Transverse colon (tissue), 4 donors: ENCODE data around the gene ZNF609. TPM values are rescaled to one million over a fixed set of nuclear protein-coding genes. Genes with fewer than 3 reads are reported as not detected.

ENCODE experiments used
- DNase-seq: peaks from one replicate; pipeline ENCODE4 v3.0.0-alpha.2; 2019
- H3K27ac ChIP-seq, 4 donors: fragments of 200-600 bp; sonication (generic); 2 replicates each; pipeline ENCODE4 v1.5.1; 2016 to 2018; ENCODE audit warnings: inconsistent platforms in 4 of 4
- H3K27me3 ChIP-seq: fragments of 200-600 bp; sonication (generic); 2 replicates; pipeline ENCODE4 v1.5.1; 2017; ENCODE audit warnings: inconsistent platforms
- H3K36me3 ChIP-seq, 4 donors: fragments of 200-600 bp; sonication (generic); 2 replicates each; pipeline ENCODE4 v1.5.1; 2017 to 2019; ENCODE audit warnings: inconsistent platforms in 4 of 4
- H3K4me1 ChIP-seq, 4 donors: fragments of 200-600 bp; sonication (generic); 2 replicates each; pipeline ENCODE4 v1.5.1; 2017 to 2020; ENCODE audit warnings: inconsistent platforms in 4 of 4
- H3K4me3 ChIP-seq, 4 donors: fragments of 200-600 bp; sonication (generic); 1 replicate in 1 of 4; 2 replicates in 3 of 4; pipeline versions ENCODE4 v1.5.1 to v1.6.1; 2017 to 2019; ENCODE audit warnings: inconsistent platforms in 4 of 4
- H3K9me3 ChIP-seq, 2 donors: fragments of 200-600 bp; sonication (generic); 2 replicates each; pipeline ENCODE4 v1.5.1; 2017 to 2019; ENCODE audit warnings: inconsistent platforms in 2 of 2
- CTCF ChIP-seq, 5 experiments: fragments of 200-600 bp in 3 of 5; fragments of 450-650 bp in 2 of 5; sonication (generic) in 3 of 5; IDR thresholded peaks; 1 replicate in 2 of 5; 2 replicates in 3 of 5; pipeline ENCODE4 v1.5.1; 2016 to 2017; ENCODE audit warnings: antibody characterized with exemption in 5 of 5, inconsistent platforms in 3 of 5, mild to moderate bottlenecking in 2 of 5, moderate library complexity in 1 of 5
- EP300 ChIP-seq: sonication (generic); formaldehyde crosslinking; IDR thresholded peaks from one replicate; pipeline ENCODE4 v1.6.1; 2017; ENCODE audit warnings: antibody characterized with exemption, low read depth
- POLR2A ChIP-seq: fragments of 450-650 bp; IDR thresholded peaks from one replicate; pipeline ENCODE4 v1.6.1; 2016; ENCODE audit warnings: antibody characterized with exemption, mild to moderate bottlenecking, moderate library complexity
- POLR2AphosphoS5 ChIP-seq, 3 donors: sonication (generic); formaldehyde crosslinking; IDR thresholded peaks; one replicate each; pipeline ENCODE4 v1.6.1; 2016; ENCODE audit warnings: antibody characterized with exemption in 3 of 3
- WGBS, 2 donors: methylation state at CpG; one replicate each; pipeline ENCODE4 v1.1.5; 2018; ENCODE audit warnings: low coverage in 1 of 2; 5-methylcytosine and 5-hydroxymethylcytosine counted together
- in situ Hi-C, 4 donors: fragments of 200-750 bp; cut with MboI; loops; one replicate each; pipeline versions ENCODE4 v1.15.0 to v1.15.1; 2017; ENCODE audit warnings: low sequenced_read_pairs in 3 of 4, low pct_ligation_motif_present in 1 of 4, low pct_unique_long_range_greater_than_20kb in 1 of 4
- intact Hi-C: fragments of 100-400 bp; cut with DNase I; formaldehyde crosslinking; loops from one replicate; pipeline ENCODE4 v1.15.1; 2023; ENCODE audit warnings: low total_unique reads
- total RNA-seq, 4 donors: library from RNA; depleted of rRNA; stranded (reverse); fragments of >200 nt; gene quantifications; one replicate each; pipeline ENCODE4 v1.1.0, GENCODE V29; 2016

The ZNF609 gene
- total RNA-seq, 4 donors from 2014 or later, result 16.1 to 34.8 (median 28.2) TPM

- intact Hi-C loops, result no loop called here
- WGBS, 2 donors, result 100% methylated on average over 1 of the region's 1 CpG; no CpG with 5 or more reads in 1 of the 2 donors
- TF ChIP-seq CTCF (IDR thresholded peaks at IDR 0.05), result no peak
- no peak for TF ChIP-seq POLR2A
- no peaks in the 10 kb centered on the region for H3K27me3 ChIP-seq
- no peaks in the 10 kb centered on the region for H3K36me3 ChIP-seq
- no peak overlapping the region for H3K4me3 ChIP-seq
- no peak overlapping the region for H3K27ac ChIP-seq
- DNase-seq, result no peak
- in situ Hi-C loops, result loop anchor here in 1 of 4 donors (25.0 kb wide), 1 partner anchor 209 kb away; no protein-coding TSS in a partner anchor
- H3K9me3 ChIP-seq, result no peaks in the 10 kb centered on the region
- H3K4me1 ChIP-seq, result peaks cover 0 to 33% (median 14%) of the 10 kb centered on the region in 4 donors
Observed at GRCh38 chr15:64645995-64646394, 185.6 kb downstream of the ZNF609 start.

GRCh38 chr15:64647367-64647766 is 187.0 kb downstream of the ZNF609 start:
- intact Hi-C loops (no loop called here), in situ Hi-C loops (loop anchor here in 1 of 4 donors (25.0 kb wide), 1 partner anchor 210 kb away; no protein-coding TSS in a partner anchor)
- Histone ChIP-seq H3K9me3 (no peaks in the 10 kb centered on the region), H3K36me3 (no peaks in the 10 kb centered on the region), H3K27me3 (no peaks in the 10 kb centered on the region), H3K4me3 (no peak overlapping the region), H3K4me1 (peaks cover 0 to 40% (median 18%) of the 10 kb centered on the region in 4 donors), H3K27ac (no peak overlapping the region)
- no peak for DNase-seq
- 92 to 100% methylated on average over 1 of the region's 1 CpG for WGBS, 2 donors
- TF ChIP-seq POLR2A (no peak), EP300 (no peak), POLR2AphosphoS5 (IDR thresholded peaks at IDR 0.05) (no peak), CTCF (IDR thresholded peaks at IDR 0.05) (no peak)

GRCh38 chr15:64650552-64650951 is 190.2 kb downstream of the ZNF609 start:
- intact Hi-C loops (no loop called here), in situ Hi-C loops (loop anchor here in 3 of 4 donors (10.0 to 25.0 kb wide), 3 partner anchors 213 to 438 kb away; no protein-coding TSS in a partner anchor)
- Histone ChIP-seq H3K36me3 (no peaks in the 10 kb centered on the region), H3K4me1 (peaks cover 0 to 41% (median 8%) of the 10 kb centered on the region in 4 donors), H3K27ac (peak overlapping the region in 1 of 4 donors; percentile 23), H3K9me3 (no peaks in the 10 kb centered on the region), H3K4me3 (no peak overlapping the region), H3K27me3 (no peaks in the 10 kb centered on the region)
- TF ChIP-seq POLR2A, result no peak
- TF ChIP-seq EP300, result no peak
- TF ChIP-seq POLR2AphosphoS5 (IDR thresholded peaks at IDR 0.05), result no peak
- no peak for TF ChIP-seq CTCF (IDR thresholded peaks at IDR 0.05)
- WGBS, 2 donors, result 89 to 90% methylated on average over 1 of the region's 1 CpG
- no peak for DNase-seq

- no peak for DNase-seq
- Histone ChIP-seq H3K27me3 (no peaks in the 10 kb centered on the region), H3K36me3 (no peaks in the 10 kb centered on the region), H3K9me3 (no peaks in the 10 kb centered on the region), H3K4me3 (no peak overlapping the region), H3K4me1 (peaks cover 0 to 41% (median 8%) of the 10 kb centered on the region in 4 donors), H3K27ac (peak overlapping the region; percentile 7 to 39 (median 20))
- intact Hi-C loops (no loop called here), in situ Hi-C loops (loop anchor here in 3 of 4 donors (10.0 to 25.0 kb wide), 3 partner anchors 214 to 439 kb away; no protein-coding TSS in a partner anchor)
- TF ChIP-seq EP300 (no peak), CTCF (IDR thresholded peaks at IDR 0.05) (no peak), POLR2AphosphoS5 (IDR thresholded peaks at IDR 0.05) (no peak), POLR2A (no peak)
- WGBS, 2 donors, result 46 to 78% methylated on average over 4 of the region's 4 CpGs
Observed at GRCh38 chr15:64651601-64652191, 191.3 kb downstream of the ZNF609 start.
